Measurements from ENCODE around the gene TMEM176A.

Gene TMEM176A

GRCh38 chr7:150849204-150849775 is 48.7 kb downstream of the TMEM176A start:
- no peak for DNase-seq

- DNase-seq: no peak
These were observed 49.7 kb downstream of the TMEM176A start for GRCh38 chr7:150850273-150850672.

- no peak for DNase-seq
These were observed 51.2 kb downstream of the TMEM176A start for GRCh38 chr7:150851492-150852370.

GRCh38 chr7:150852371-150852905 is 51.9 kb downstream of the TMEM176A start, which contains the start of gene AOC1:
AOC1 (plus strand) TSS chr7:150852517; CDS start chr7:150856471, 3,954 bp downstream.
- DNase-seq: no peak

- no peak for DNase-seq
These were observed 53.8 kb downstream of the TMEM176A start for GRCh38 chr7:150854066-150855000.
